IMR-90 (cell line): ENCODE data around the gene SHISA6. TPM values are rescaled to one million over a fixed set of nuclear protein-coding genes. Genes with fewer than 3 reads are reported as not detected.

Source experiments
- ATAC-seq: fragments of 200-7000 bp; cut with Tn5 transposase; 2 replicates; pipeline ENCODE4 v1.9.1; 2020; ENCODE audit warnings: low read depth, mild to moderate bottlenecking, moderate library complexity
- BruUV-seq: library from RNA; stranded (reverse); fragments of 400-500 nt; replicated peaks from 2 replicates; lab custom pipeline; 2021; lab: Mats Ljungman, UMichigan
- CTCF ChIA-PET: fragments of 300-600 bp; formaldehyde crosslinking; extraction: SDS; loops from one replicate; lab custom pipeline; 2021; ENCODE audit warnings: antibody characterized with exemption; lab: Yijun Ruan, JAX
- POLR2A ChIA-PET: fragments of 300-600 bp; sonication (Branson Sonifier 250); formaldehyde crosslinking; loops from one replicate; lab custom pipeline; 2022; ENCODE audit warnings: antibody characterized with exemption; ENCODE audit not compliant: unreplicated experiment; lab: Charles Lee
- DNase-seq: peaks from one replicate; pipeline ENCODE4 v3.0.0; 2013
- H2AFZ ChIP-seq: replicated peaks from 2 replicates; pipeline ENCODE3; 2013; ENCODE audit warnings: low read length, mild to moderate bottlenecking; ENCODE audit not compliant: poor library complexity
- H2AK5ac ChIP-seq: 2 replicates; pipeline ENCODE4 v1.6.1; 2013; ENCODE audit warnings: low read depth, low read length, inconsistent platforms
- H2AK9ac ChIP-seq: replicated peaks from 2 replicates; pipeline ENCODE3; 2013; ENCODE audit warnings: mild to moderate bottlenecking, low read depth, low read length, moderate library complexity; ENCODE audit not compliant: poor library complexity
- H2BK120ac ChIP-seq: 2 replicates; pipeline ENCODE4 v1.6.1; 2013; ENCODE audit warnings: low read depth, low read length, inconsistent platforms
- H2BK15ac ChIP-seq: 3 replicates; pipeline ENCODE4 v1.6.1; 2013; ENCODE audit warnings: low read depth, low read length, inconsistent platforms
- H2BK20ac ChIP-seq: 2 replicates; pipeline ENCODE4 v1.6.1; 2013; ENCODE audit warnings: low read depth, mild to moderate bottlenecking, inconsistent platforms, low read length, moderate library complexity
- H2BK5ac ChIP-seq: 2 replicates; pipeline ENCODE4 v1.6.1; 2013; ENCODE audit warnings: mild to moderate bottlenecking, low read depth, low read length, inconsistent platforms; ENCODE audit not compliant: poor library complexity, severe bottlenecking
- H3K14ac ChIP-seq: replicated peaks from 2 replicates; pipeline ENCODE4 v1.6.1; 2013; ENCODE audit warnings: low read depth, low read length, inconsistent platforms
- H3K18ac ChIP-seq: 2 replicates; pipeline ENCODE4 v1.6.1; 2013; ENCODE audit warnings: low read depth, low read length, control low read depth
- H3K23ac ChIP-seq: 2 replicates; pipeline ENCODE4 v1.6.1; 2013; ENCODE audit warnings: low read depth, low read length, inconsistent platforms
- H3K27ac ChIP-seq: 2 replicates; pipeline ENCODE4 v1.5.1; 2013; ENCODE audit warnings: mild to moderate bottlenecking, control low read depth, low read length; ENCODE audit not compliant: insufficient read depth
- H3K27me3 ChIP-seq: 2 replicates; pipeline ENCODE4 v1.6.1; 2013; ENCODE audit warnings: low read length; ENCODE audit not compliant: control insufficient read depth, insufficient read depth
- H3K36me3 ChIP-seq: 2 replicates; pipeline ENCODE4 v1.6.1; 2013; ENCODE audit warnings: low read length, mixed read lengths; ENCODE audit not compliant: control insufficient read depth, insufficient read depth
- H3K4ac ChIP-seq: 2 replicates; pipeline ENCODE4 v1.6.1; 2013; ENCODE audit warnings: low read depth, low read length, inconsistent platforms
- H3K4me1 ChIP-seq: 2 replicates; pipeline ENCODE4 v1.6.1; 2013; ENCODE audit warnings: low read length, mixed read lengths; ENCODE audit not compliant: control insufficient read depth, insufficient read depth
- H3K4me2 ChIP-seq: 2 replicates; pipeline ENCODE4 v1.6.1; 2013; ENCODE audit warnings: low read depth, mild to moderate bottlenecking, control low read depth, low read length, moderate library complexity
- H3K4me3 ChIP-seq: 2 replicates; pipeline ENCODE4 v1.5.1; 2013; ENCODE audit warnings: low read depth, mild to moderate bottlenecking, control low read depth, low read length, moderate library complexity; ENCODE audit not compliant: insufficient read depth
- H3K56ac ChIP-seq: 2 replicates; pipeline ENCODE4 v1.6.1; 2013; ENCODE audit warnings: low read length, inconsistent platforms; ENCODE audit not compliant: insufficient read depth; ENCODE audit errors: extremely low read depth
- H3K79me1 ChIP-seq, 2 experiments: 2 replicates each; pipeline ENCODE4 v1.6.1; 2013; ENCODE audit warnings: low read length in 2 of 2, inconsistent platforms in 1 of 2, low read depth in 1 of 2
- H3K9ac ChIP-seq: 2 replicates; pipeline ENCODE4 v1.6.1; 2013; ENCODE audit warnings: low read depth, low read length, control low read depth
- H3K9me1 ChIP-seq: 2 replicates; pipeline ENCODE4 v1.6.1; 2013; ENCODE audit warnings: low read length, inconsistent platforms; ENCODE audit not compliant: insufficient read depth
- H3K9me3 ChIP-seq: 2 replicates; pipeline ENCODE4 v1.6.1; 2013; ENCODE audit warnings: low read length; ENCODE audit not compliant: control insufficient read depth, insufficient read depth
- H4K20me1 ChIP-seq: 2 replicates; pipeline ENCODE4 v1.6.1; 2013; ENCODE audit warnings: low read length, inconsistent platforms; ENCODE audit not compliant: insufficient read depth
- H4K5ac ChIP-seq: 2 replicates; pipeline ENCODE4 v1.6.1; 2013; ENCODE audit warnings: mild to moderate bottlenecking, low read depth, low read length, control low read depth
- H4K8ac ChIP-seq, 2 experiments: 2 replicates each; pipeline ENCODE4 v1.6.1; 2013; ENCODE audit warnings: low read depth in 2 of 2, low read length in 2 of 2, control low read depth in 1 of 2, inconsistent platforms in 1 of 2
- H4K91ac ChIP-seq: 2 replicates; pipeline ENCODE4 v1.6.1; 2013; ENCODE audit warnings: low read depth, low read length, inconsistent platforms; ENCODE audit not compliant: insufficient read depth
- BHLHE40 ChIP-seq: fragments of 150-350 bp; IDR thresholded peaks from 2 replicates; pipeline ENCODE4 v1.6.1; 2016; ENCODE audit warnings: mild to moderate bottlenecking, low read depth, low read length
- CEBPB ChIP-seq: IDR thresholded peaks from 2 replicates; pipeline ENCODE4 v1.6.1; 2012; ENCODE audit warnings: low read depth, low read length, improper control_type of control experiment
- CHD1 ChIP-seq: IDR thresholded peaks from 2 replicates; pipeline ENCODE4 v1.6.1; 2012; ENCODE audit warnings: low read depth, low read length, improper control_type of control experiment
- ELK1 ChIP-seq: fragments of 150-350 bp; IDR thresholded peaks from 2 replicates; pipeline ENCODE4 v1.6.1; 2016; ENCODE audit warnings: low read depth, mild to moderate bottlenecking, low read length, moderate library complexity, borderline replicate concordance
- FOS ChIP-seq: fragments of 150-350 bp; IDR thresholded peaks from 2 replicates; pipeline ENCODE4 v1.6.1; 2016; ENCODE audit warnings: low read depth, low read length
- MAFK ChIP-seq: IDR thresholded peaks from 2 replicates; pipeline ENCODE4 v1.6.1; 2012; ENCODE audit warnings: low read depth, low read length, improper control_type of control experiment
- MAZ ChIP-seq: IDR thresholded peaks from 2 replicates; pipeline ENCODE4 v1.6.1; 2012; ENCODE audit warnings: low read depth, mild to moderate bottlenecking, low read length, improper control_type of control experiment, moderate library complexity, borderline replicate concordance
- MXI1 ChIP-seq: IDR thresholded peaks from 2 replicates; pipeline ENCODE4 v1.6.1; 2012; ENCODE audit warnings: low read depth, mild to moderate bottlenecking, low read length, moderate library complexity, borderline replicate concordance
- NFE2L2 ChIP-seq: fragments of 150-350 bp; IDR thresholded peaks from 2 replicates; pipeline ENCODE4 v1.6.1; 2016; ENCODE audit warnings: low read depth, mild to moderate bottlenecking, low read length
- RAD21 ChIP-seq: IDR thresholded peaks from 2 replicates; pipeline ENCODE4 v1.6.1; 2012; ENCODE audit warnings: low read length, improper control_type of control experiment
- RCOR1 ChIP-seq: IDR thresholded peaks from 2 replicates; pipeline ENCODE4 v1.6.1; 2012; ENCODE audit warnings: mild to moderate bottlenecking, low read length, improper control_type of control experiment; ENCODE audit not compliant: insufficient replicate concordance
- RFX5 ChIP-seq: IDR thresholded peaks from 2 replicates; pipeline ENCODE4 v1.8.0; 2012; ENCODE audit warnings: low read depth, mild to moderate bottlenecking, low read length, moderate library complexity
- SMC3 ChIP-seq: fragments of 150-350 bp; IDR thresholded peaks from 2 replicates; pipeline ENCODE4 v1.6.1; 2016; ENCODE audit warnings: low read depth, mild to moderate bottlenecking, antibody characterized with exemption, low read length, moderate library complexity
- USF2 ChIP-seq: fragments of 150-350 bp; IDR thresholded peaks from 2 replicates; pipeline ENCODE4 v1.6.1; 2017; ENCODE audit warnings: mild to moderate bottlenecking, antibody characterized with exemption, low read length, low read depth
- WGBS, 2 experiments: methylation state at CpG; one replicate each; pipeline versions ENCODE4 v1.1.5 to v1.1.7; 2013; ENCODE audit warnings: missing lambda C conversion rate in 2 of 2; ENCODE audit not compliant: insufficient read length in 1 of 2; ENCODE audit errors: extremely low coverage in 2 of 2; 5-methylcytosine and 5-hydroxymethylcytosine counted together
- dilution Hi-C: fragments of 300-500 bp; cut with HindIII; formaldehyde crosslinking; loops from one replicate; pipeline ENCODE4 v1.14.3; 2018; ENCODE audit warnings: low sequenced_read_pairs; ENCODE audit not compliant: unreplicated experiment
- in situ Hi-C: fragments of 300-500 bp; cut with MboI; formaldehyde crosslinking; loops from 3 replicates; pipeline ENCODE4 v1.14.3; 2019; ENCODE audit warnings: low sequenced_read_pairs, inconsistent platforms, mixed read lengths
- intact Hi-C: fragments of 100-400 bp; cut with micrococcal nuclease; formaldehyde crosslinking; loops from 2 replicates; pipeline ENCODE4 v1.10.0; 2022
- polyA plus RNA-seq, 3 experiments: library from polyadenylated mRNA; depleted of rRNA; stranded (reverse); fragments of >200 nt; gene quantifications; 2 replicates each; pipeline ENCODE4 v1.2.3, GENCODE V29; 2012; ENCODE audit warnings: low replicate concordance in 1 of 3
- total RNA-seq: library from RNA; depleted of rRNA; stranded (reverse); fragments of >200 nt; gene quantifications from 2 replicates; pipeline ENCODE4 v1.2.3, GENCODE V29; 2012
- TF ChIP-seq, protein P1 (sequence below): conservative IDR thresholded peaks from 2 replicates; pipeline ENCODE4 v1.5.1; 2012; ENCODE audit warnings: mild to moderate bottlenecking, low read depth, low read length, improper control_type of control experiment

The SHISA6 gene
- total and polyA plus RNA-seq, 2 of the 4 experiments (the other 2 are of a cell fraction) = not detected

DNA sequence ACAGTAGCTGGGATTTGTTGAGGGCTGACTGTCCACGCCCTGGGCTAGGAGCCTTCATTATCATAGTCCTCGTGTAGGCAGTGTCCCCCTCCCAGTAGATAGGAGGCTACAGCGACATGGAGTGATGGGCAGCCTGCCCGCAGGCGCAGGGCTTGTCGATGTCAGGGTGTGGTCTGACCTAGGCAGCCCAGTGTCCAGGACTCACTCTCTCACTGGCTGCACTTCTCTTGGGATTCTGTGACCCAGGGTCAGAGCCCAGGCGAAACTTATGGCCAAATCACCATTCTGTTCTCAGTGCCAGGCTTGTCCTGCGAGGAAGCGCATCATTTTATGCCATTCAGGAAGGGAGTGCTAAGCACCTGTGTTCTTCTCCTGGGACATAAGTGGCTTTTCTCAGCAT, 32.6 kb downstream of the SHISA6 start:
- in situ Hi-C loops = no loop called here
- WGBS, 2 experiments = 27% methylated on average over 2 of the region's 9 CpGs; no CpG with 5 or more reads in 1 of the 2 experiments
- Histone ChIP-seq H3K4ac (no peak overlapping the region), H3K9me1 (no peaks in the 10 kb centered on the region), H2BK20ac (no peak overlapping the region), H3K9me3 (peaks cover 45% of the 10 kb centered on the region), H2AFZ (no peak overlapping the region), H3K4me3 (no peak overlapping the region), H3K4me2 (no peak overlapping the region), H2BK5ac (no peak overlapping the region), H3K4me1 (no peaks in the 10 kb centered on the region), H4K20me1 (no peaks in the 10 kb centered on the region), H3K56ac (no peak overlapping the region), H3K23ac (no peak overlapping the region), H2AK9ac (no peak overlapping the region), H4K8ac (no peak overlapping the region), H3K18ac (no peak overlapping the region), H4K5ac (no peak overlapping the region), H3K27ac (no peak overlapping the region), H2BK120ac (no peak overlapping the region), H2AK5ac (no peak overlapping the region), H4K91ac (no peak overlapping the region), H3K14ac (no peak overlapping the region), H3K27me3 (no peaks in the 10 kb centered on the region), H3K79me1 (no peaks in the 10 kb centered on the region), H2BK15ac (no peak overlapping the region), H3K9ac (no peak overlapping the region), H3K36me3 (no peaks in the 10 kb centered on the region)
- intact Hi-C loops = no loop called here
- BruUV-seq = no TSS peak
- CTCF ChIA-PET = no interaction called here
- no peak for DNase-seq
- dilution Hi-C loops = no loop called here
- no peak for TF ChIP-seq RFX5
- TF ChIP-seq, protein P1, sequence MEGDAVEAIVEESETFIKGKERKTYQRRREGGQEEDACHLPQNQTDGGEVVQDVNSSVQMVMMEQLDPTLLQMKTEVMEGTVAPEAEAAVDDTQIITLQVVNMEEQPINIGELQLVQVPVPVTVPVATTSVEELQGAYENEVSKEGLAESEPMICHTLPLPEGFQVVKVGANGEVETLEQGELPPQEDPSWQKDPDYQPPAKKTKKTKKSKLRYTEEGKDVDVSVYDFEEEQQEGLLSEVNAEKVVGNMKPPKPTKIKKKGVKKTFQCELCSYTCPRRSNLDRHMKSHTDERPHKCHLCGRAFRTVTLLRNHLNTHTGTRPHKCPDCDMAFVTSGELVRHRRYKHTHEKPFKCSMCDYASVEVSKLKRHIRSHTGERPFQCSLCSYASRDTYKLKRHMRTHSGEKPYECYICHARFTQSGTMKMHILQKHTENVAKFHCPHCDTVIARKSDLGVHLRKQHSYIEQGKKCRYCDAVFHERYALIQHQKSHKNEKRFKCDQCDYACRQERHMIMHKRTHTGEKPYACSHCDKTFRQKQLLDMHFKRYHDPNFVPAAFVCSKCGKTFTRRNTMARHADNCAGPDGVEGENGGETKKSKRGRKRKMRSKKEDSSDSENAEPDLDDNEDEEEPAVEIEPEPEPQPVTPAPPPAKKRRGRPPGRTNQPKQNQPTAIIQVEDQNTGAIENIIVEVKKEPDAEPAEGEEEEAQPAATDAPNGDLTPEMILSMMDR = no peak
- no peak for TF ChIP-seq RAD21
- no peak for TF ChIP-seq CHD1
- TF ChIP-seq MXI1 = no peak
- TF ChIP-seq SMC3 = no peak
- no peak for TF ChIP-seq BHLHE40
- TF ChIP-seq CEBPB = no peak
- TF ChIP-seq NFE2L2 = no peak
- TF ChIP-seq ELK1 = no peak
- no peak for TF ChIP-seq RCOR1
- TF ChIP-seq MAZ = no peak
- TF ChIP-seq USF2 = no peak
- TF ChIP-seq MAFK = no peak
- TF ChIP-seq FOS = no peak
- POLR2A ChIA-PET = no interaction called here
- ATAC-seq = no peak
